ENCODE measurements around the gene SDK1.
"Not testable (repeated sequence)": the region's sequence is repeated elsewhere in the genome, so short reads cannot be mapped to it uniquely, and the experiment has no call there.

SDK1 gene

DNA sequence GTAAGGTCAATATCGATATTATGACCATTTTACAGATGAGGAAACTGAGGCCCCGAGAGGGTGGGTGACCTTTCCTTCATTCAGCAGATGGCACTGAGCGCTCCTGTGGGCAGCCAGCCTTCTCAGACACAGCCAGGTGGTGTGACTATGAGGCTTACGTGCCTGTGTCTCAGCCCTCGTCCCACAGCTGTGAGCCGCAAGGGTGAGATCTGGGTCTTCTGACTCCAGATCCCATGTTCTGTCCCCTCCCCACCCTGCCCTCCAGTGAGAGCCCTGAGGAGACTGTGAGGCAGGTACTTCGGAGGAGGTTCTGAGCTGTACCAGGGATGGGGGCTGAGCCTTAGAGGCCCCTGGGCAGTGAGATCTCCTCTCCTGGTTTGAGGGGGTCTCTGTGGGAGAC, 767.2 kb downstream of the SDK1 start:
- no peak for DNase-seq

DNA sequence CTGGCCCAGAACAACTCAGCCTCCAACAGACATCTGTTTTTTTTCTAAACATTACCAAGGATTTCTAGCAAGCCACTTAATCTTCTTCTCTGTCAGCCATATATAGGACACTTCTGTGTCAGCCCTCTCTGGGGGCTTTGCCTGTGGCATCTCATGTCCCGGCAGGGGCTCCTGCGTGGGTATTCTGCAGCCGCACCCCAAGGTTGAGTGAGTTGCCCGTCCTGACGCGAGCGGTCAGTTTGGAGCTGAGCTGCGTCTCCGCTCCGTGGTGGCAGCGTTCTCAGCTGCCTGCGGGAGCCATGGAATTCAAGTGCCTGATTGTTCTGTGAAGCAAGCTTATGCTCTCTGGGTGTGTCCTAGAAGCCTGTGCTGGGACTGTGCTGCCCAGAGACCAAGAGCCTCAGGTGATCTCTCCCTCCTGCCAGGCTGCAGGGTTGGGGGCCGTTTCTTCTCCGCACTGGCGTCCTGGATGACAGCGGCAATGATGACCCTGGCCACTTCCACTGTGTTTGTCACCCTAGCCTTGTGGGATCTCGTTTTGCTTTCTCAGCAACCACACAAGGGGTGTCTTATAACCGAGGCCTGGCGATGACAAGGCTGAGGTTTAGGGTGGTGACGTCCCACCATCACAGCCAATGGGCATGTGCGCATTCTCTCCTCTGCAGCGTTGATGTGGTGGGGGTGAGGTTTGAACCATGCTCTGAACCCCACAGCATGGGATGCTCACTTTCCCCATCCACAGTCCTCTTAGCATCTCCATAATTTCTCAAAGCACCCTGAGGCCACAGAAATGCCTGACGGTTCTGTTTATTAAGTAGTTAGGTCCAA, 768.4 kb downstream of the SDK1 start:
- DNase-seq: no peak

DNA sequence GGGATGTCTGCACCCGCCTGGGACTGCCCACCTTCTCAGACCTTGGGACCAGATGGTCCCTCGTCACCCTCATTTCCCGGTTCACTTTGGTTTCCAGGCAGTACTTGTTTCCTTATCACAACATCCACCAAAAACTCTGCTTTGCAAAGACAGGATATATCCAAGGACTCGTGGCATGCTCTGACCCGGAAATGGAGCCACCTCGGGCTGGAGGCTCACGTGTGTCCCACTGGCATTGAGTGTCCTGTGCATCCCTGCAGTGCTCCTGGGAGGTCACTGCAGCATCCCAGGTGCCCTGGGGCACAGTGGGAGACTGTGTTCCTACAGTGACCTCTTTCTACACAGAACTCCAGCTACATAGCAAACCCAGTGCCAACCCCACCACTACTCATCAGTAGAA, 769.2 kb downstream of the SDK1 start:
- DNase-seq: no peak

DNA sequence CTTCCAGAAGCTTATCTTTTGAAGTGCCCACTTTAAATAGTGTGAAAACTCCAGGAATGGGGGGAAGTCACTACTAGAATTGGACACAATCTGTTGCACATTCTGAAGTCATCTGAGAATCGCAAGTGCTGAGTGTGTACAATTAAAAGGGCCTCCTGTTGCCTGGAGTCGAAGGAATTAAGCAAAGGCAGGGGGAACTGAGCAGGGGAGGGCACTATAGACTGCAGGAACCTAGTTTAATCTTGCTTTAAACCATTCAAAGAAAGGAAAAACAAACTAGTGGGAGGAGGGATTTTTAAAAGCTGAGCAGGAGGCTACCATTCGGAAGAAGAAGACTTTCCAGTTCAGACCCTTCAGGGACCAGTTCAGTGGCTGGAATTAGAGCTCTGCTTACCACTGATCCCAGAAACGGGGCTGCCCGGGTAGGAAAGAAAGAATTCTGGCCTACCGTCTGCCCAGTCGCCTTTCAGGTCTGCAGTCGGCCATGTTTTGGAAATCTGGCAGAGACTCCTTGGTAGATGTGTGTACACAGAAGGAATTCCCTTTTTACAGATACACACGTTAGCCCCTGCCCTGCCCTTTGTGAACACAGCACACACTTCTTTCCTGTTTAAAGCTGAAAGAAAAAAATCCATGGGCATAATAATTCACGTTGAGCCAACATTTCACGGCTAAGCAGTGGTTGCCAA, 770.5 kb downstream of the SDK1 start:
- no peak for DNase-seq

DNA sequence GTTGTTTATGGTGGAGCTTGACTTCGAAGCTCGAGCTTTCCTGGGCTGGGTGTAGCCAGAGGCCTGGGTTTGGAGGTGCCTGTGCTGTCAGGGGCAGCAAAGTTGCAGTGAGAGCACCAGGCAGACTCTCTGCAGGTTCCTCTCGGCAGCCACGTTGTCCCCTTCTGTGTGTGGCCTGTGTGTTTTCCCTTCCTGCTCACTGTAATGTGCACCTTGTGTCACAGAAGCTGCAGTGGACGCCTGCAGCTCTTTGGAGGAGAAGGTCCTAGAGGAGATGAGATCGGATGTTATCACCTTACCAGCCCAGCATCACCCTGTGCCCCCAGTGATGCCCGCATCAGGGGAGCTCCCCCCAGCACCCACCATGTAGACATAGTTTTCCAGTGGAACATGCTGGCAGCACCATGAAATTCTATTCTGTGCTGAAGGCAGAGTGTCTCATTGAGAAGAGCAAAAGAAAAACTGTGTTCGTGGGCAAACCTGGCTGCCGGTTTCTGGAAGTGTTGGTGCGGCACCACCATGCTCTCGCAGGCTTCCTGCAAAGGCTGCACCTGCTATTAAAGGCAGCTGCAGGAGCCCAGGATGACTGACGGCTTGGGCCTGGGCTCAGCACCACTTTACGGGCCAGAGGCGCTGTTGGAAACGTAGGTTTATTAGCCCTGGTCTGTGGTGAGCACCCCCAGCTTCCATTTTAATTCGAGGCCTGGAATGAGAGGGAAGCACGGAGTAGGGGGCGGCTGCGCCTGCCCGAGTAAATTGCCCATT, 771.3 kb downstream of the SDK1 start:
- DNase-seq: no peak

DNA sequence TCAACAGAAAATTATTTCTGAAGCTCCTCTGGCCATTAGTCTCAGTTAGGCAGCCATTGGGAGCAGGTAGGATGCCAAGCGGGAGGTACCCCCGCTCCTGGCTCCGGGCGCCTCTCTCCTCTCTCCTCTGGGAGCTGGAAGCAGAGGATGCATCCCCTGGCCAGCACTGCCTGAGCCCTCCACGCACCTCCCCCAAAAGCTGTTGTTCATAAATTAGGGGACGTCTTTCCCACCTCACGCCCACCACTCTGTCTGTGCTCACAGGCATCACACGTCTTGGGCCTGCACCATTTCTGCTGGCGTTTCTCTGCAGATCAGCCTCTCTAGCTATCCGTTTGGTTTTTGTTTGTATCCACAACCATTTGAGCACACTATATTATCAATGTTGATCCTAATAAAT, 772.0 kb downstream of the SDK1 start:
- no peak for DNase-seq

DNA sequence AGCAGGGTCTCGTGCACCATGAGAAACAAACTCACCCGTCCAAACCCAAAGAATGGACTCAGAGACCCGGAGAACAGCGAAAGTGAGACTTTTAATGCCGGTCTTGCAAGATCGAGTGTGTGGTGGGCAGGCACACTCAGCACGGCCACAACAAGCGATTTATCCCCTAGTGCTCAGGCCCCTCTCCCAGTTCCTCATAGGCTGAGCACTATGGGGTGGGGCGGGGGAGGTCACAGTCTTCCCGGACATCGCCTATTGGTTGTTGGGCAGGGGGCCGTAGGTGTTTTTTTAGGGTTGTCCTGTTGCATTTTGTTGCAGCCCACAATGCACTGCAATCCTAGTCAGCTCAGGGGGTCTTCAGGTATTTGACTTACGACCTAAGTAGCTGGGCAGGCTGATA, 772.7 kb downstream of the SDK1 start:
- no peak for DNase-seq

DNA sequence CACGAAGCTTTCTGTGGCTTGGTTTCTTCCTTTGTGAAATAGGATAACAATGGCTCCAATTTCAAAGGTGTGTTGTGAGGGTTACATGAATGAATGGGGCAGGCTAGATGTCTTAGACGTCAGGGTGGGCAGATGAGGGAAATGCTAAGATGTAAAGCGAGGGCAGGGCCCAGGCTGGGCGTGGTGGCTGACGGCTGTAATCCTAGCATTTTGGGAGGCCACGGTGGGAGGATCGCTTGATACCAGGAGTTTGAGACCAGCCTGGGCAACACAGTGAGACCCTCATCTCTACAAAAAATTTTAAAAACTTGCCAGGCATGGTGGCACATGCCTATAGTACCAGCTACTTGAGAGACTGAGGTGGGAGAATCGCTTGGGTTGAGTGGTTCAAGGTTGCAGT, 773.4 kb downstream of the SDK1 start:
- DNase-seq: no peak

DNA sequence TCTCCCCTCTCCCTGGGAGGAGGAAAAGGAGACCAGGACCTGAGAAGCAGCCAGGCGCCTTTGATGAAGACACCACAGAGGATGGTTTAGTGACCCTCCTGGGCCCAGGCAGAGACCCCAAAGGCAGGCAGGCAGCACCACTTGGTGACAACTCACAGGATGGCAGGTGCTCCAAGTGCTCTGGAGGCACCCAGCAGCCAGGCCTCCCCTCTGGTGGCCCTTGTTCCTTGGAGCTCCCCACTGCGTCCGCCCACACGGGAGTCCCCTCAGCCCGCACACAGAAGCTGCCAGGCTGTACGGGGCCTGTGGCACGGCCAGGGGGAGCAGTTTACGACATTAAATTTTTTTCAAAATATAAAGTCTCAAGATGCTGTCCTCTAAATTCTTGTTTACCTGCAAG, 773.9 kb downstream of the SDK1 start:
- no peak for DNase-seq

DNA sequence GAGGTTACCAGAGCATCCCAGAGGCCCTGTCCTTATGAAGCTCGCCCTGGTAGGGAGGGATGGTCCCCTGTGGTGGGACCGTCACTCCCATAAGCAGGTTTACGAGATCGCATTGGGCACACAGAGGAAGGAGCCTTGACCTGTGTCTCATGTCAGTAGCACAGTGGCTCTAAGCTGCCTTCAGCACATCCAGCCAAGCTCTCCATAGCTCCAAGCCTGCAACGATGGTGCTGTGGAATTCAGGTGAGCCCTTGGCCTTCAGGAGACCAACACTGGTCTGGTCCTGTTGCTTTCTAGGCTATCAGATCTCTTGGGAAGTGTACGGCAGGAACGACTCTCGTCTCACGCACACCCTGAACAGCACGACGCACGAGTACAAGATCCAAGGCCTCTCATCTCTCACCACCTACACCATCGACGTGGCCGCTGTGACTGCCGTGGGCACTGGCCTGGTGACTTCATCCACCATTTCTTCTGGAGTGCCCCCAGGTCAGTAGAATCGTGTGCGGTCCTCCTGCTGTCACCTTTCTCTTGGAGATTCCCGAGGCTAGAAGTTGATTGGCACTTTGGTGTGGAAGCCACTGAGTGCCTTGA, 775.7 kb downstream of the SDK1 start:
- DNase-seq: no peak

DNA sequence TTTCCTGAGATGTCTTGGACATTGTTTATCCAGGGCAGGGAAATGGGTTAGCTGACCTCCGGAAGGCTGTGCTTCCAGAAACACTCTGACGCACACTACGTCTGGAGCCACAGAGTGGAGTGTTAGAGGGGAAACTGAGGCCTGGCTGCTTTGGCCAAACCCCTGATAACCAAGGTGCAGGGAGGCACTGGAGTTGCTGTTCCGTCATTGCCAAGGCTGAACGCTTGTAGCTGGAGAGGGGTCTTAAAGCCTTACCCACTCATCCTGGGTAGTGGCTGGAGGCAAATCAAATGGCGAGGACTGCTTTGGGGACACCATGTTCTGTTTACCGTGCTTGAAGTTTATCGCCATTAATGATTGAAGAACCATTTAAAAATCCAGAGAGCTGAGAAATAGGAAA, 776.9 kb downstream of the SDK1 start:
- no peak for DNase-seq

DNA sequence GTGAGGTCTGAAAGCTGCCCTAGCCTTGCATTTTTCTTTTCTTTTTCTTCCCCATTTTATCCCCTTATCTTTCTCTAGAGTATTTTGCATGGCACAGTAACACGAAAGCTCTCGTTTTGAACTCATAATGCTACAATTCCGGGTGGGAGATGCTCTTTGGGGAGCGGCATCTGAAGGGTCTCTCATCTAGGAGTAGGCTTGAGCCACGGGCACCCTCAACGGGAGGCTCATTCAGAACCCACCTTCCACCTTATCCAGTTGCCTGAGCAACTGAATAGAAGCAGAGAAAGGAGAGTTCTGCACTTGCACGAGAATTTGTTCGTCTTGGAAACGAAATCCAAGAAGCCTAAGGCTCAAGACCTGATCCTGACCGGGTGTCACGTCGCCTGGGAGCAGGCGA, 777.5 kb downstream of the SDK1 start:
- no peak for DNase-seq

DNA sequence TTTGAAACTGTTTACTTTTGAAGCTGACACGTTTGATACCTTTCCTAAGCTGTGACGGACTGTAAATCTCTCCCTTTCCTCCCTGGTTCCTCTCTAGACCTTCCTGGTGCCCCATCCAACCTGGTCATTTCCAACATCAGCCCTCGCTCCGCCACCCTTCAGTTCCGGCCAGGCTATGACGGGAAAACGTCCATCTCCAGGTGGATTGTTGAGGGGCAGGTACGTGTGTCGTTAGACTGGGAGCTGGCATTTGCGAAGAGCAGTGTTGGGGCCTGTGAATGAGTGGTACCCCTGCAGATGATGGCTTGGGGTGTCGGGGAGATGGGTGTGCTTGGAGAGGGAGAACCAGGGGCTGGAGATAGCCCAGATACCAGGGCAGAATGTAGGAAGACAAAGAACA, 778.3 kb downstream of the SDK1 start:
- DNase-seq: no peak

DNA sequence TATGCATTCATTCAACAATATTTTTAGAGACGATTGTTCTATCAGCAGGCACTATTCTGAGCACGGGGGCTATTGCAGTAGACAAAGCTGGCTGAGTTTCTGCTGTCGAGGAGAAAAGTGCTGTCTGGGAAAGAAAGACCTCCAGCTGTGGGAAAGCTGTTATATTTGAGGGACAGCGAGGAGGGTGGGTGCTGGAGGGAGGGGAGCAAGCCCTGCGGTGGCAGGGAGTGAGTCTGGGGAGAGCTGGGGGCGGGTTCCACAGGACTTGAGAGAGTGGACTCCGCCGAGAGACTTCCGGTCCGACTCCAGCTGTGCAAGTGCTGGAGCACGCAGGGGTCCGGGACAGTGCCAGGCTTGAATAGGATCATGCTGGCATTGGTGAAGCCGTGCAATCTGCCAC, 778.9 kb downstream of the SDK1 start:
- DNase-seq: no peak

DNA sequence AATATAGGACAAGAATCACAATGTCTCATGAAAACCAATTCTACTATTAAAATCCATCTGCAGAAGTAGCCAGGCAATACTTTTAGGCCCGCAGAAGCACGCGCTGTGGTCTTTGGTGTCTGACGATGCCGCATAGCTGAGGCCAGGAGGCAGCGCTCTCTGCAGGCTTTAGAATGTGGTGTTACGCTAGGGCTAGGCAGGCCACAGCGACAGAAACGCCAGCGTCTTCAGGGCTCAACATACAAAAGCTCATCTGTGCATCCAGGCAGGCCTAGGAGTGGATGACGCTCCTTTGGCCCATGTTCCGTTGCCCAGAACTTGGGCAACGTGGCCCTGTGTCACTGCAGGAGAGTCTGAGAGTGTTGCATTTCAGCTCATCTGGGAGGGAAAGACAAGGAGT, 779.9 kb downstream of the SDK1 start:
- no peak for DNase-seq

DNA sequence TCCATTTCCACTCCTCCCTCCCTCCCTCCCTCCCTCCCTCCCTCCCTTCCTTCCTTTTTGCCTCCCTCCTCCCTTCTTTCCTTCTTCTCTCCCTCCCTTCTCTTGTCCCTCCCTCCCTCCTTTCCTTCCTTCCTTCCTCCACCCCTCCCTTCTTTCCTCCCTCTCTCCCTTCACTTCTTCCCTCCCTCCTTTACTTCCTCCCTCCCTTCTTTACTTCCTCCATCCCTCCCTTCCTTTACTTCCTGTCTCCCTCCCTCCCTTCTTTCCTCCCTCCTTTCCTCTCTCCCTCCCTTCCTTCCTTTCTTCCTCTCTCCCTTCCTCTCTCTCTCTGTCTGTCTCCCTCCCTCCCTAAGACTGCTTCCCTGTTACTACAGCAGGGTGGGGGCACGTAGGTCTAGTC, 782.5 kb downstream of the SDK1 start:
- no peak for DNase-seq

DNA sequence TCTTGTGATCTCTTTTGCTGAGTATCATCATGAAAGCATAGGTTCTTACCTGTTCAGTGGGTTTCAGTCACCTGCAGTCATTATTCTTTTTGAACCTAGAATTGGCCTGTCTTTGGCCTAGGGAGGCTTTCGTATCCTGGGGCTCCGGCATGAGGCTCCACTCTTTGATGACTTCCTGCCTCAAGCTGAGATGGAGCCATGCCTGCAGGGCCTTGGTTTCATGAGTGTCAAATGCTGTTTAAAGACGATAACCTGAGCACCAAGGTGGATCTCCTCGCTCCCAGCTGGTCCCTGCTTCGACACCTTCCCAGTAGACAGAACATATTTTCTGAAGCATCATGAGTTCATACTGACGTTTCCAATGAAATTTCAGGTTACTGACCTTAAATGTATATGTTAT, 783.2 kb downstream of the SDK1 start:
- DNase-seq: no peak

DNA sequence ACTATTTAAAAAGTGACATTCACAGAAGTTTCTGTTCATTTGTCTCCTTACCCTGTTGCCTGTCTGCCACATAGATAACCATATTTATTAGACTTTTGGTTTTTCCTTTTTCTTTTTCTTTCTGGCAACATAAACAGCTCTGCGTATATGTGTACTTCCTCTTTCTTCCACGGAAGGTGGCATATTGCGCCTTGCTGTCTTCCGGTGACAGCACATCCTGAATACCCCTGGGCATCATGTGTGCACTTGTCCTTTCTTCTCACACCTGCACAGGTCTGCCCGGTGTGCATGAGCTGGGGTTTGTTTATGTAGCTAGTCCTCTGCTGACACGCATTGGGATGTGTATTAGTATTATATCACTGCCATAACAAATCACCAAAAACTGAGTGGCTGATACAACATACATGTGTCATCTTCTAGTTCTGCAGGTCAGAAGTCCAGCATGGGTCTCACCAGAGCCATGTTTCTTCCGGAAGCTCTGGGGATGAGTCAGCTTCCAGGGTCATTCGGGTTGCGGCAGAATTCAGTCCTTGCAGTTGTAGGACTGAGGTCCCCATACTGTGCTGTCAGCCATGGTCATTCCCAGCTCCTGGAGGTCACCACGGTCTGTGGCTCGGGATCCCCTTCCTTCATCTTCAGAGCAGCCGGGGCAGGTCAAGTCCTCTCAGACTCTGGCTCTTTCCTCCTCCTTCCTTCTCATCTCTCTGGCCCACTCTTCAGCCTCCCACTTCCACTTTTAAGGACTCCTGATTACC, 785.1 kb downstream of the SDK1 start:
- DNase-seq: no peak

DNA sequence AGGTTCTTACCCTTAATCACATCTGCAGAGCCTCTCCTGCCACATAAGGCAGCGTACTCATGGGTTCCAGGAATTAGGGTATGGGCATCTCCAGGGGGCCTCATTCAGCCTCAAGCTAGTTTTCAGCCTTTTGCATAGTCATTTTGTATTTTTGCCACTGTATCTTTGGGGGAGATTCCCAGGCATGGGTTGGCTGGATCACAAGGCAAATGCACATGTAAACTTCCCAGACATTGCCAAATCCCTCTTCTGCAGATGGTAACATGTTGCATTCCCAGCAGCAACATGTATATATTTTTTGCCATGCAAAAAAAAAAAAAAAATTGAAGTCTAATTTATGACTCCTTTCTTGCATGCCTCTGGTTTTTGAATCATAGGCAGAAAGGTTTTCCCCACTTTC, 785.7 kb downstream of the SDK1 start:
- DNase-seq: no peak

DNA sequence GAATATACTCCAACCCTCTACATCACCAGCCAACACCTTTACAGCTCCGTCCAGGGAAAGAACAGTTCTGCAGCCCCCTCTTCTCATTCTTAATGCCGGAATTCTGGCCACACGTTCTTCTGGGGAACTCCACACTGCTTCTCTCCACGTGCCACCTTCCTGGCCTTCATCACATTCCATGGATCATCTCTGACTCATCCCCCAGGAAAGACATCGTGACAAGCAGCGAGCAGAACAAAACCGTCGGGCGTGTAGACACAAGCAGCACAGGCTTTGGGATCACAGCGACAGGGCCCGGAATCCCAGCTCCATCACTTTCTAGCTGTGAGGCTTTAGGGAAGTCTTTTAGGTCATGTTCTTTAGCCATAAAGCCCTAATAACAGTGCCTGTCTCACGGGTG, 790.7 kb downstream of the SDK1 start:
- DNase-seq: no peak

DNA sequence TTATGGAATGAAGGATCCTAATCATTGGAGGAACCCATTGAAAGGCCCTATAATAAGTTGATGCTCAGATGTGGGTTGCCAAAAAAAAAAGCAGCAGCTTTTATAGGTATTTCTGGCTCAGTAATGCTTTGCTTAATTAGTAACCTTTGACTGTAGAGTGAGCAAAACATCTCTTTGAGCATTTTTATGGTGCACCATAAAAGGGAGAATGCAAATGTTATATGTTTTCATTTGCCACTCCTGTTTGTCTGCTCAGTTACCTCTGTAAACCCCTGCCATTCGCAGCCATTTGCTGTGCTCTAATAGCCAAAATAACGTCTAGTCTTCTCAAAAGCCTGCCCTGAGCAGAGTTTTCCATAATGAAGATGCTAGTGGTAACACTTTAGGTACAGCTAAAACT, 792.0 kb downstream of the SDK1 start:
- no peak for DNase-seq

DNA sequence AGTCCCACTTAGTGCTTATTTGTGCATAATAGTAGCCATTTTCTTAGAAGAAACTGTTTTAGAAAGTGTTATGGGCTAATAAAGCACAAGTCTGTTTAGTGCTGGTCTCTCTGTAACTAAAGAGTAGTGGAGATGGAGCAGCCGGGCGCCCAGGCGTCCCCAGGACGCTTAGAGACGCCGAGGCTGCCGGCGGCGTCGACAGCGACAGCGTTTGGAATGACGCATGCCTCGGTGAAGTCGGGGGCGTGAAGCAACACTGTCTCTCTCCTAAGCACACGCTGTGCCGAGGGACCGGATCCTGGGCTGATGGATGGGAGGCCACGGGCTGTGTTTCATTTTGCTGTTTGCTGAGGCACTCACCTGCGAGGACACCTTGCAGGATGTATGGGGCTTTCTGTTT, 792.4 kb downstream of the SDK1 start:
- no peak for DNase-seq

DNA sequence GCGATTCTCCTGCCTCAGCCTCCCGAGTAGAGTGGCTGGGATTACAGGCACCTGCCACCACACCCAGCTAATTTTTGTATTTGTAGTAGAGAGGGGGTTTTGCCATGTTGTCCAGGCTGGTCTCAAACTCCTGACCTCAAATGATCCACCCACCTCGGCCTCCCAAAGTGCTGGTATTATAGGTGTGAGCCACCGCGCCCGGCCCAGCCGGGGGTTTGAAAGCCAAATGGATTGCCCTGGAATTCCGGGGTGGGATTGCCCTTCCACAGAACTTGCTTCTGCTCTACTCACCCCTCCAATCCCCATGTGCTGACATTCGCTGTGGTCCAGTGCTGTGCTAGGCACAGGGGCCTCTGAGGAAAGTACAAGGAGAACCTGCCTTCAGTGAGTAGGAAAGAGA, 793.1 kb downstream of the SDK1 start:
- not testable (repeated sequence) for DNase-seq
